Esophagus squamous epithelium (tissue), 5 donors: ENCODE measurements around the gene DLG4. TPM values are rescaled to one million over a fixed set of nuclear protein-coding genes. Genes with fewer than 3 reads are reported as not detected.
A peak's percentile ranks its signal among the peaks of the same experiment; 100 is the strongest.

Experiments used
- DNase-seq: peaks from one replicate; lab custom pipeline; 2025; lab: John Stamatoyannopoulos, UW
- H3K27ac ChIP-seq, 4 donors: fragments of 200-600 bp; sonication (generic); one replicate each; pipeline ENCODE4 v1.5.1; 2016 to 2019; ENCODE audit warnings: mild to moderate bottlenecking in 1 of 4
- H3K27me3 ChIP-seq, 4 donors: fragments of 200-600 bp; sonication (generic); 1 replicate in 3 of 4; 2 replicates in 1 of 4; pipeline versions ENCODE4 v1.5.1 to v1.6.0; 2017 to 2021; ENCODE audit warnings: antibody characterized with exemption in 1 of 4
- H3K36me3 ChIP-seq, 3 donors: fragments of 200-600 bp; sonication (generic); one replicate each; pipeline ENCODE4 v1.5.1; 2016 to 2019
- H3K4me1 ChIP-seq, 3 donors: fragments of 200-600 bp; sonication (generic); one replicate each; pipeline ENCODE4 v1.5.1; 2017 to 2019
- H3K4me3 ChIP-seq, 4 donors: fragments of 200-600 bp; sonication (generic); 1 replicate in 3 of 4; 2 replicates in 1 of 4; pipeline ENCODE4 v1.5.1; 2016 to 2019; ENCODE audit warnings: mild to moderate bottlenecking in 2 of 4, moderate library complexity in 1 of 4
- H3K9me3 ChIP-seq, 3 donors: fragments of 200-600 bp; sonication (generic); one replicate each; pipeline ENCODE4 v1.5.1; 2016 to 2019
- CTCF ChIP-seq, 6 experiments: fragments of 450-650 bp in 4 of 6; fragments of 200-600 bp in 2 of 6; sonication (generic) in 2 of 6; IDR thresholded peaks; one replicate each; pipeline ENCODE4 v1.5.1; 2016 to 2019; ENCODE audit warnings: antibody characterized with exemption in 6 of 6, mild to moderate bottlenecking in 4 of 6, moderate library complexity in 4 of 6
- POLR2A ChIP-seq, 4 donors: fragments of 450-650 bp; IDR thresholded peaks; one replicate each; pipeline ENCODE4 v1.6.1; 2017; ENCODE audit warnings: antibody characterized with exemption in 4 of 4, mild to moderate bottlenecking in 4 of 4, moderate library complexity in 3 of 4
- WGBS, 2 donors: methylation state at CpG; one replicate each; pipeline ENCODE4 v1.1.5; 2018; 5-methylcytosine and 5-hydroxymethylcytosine counted together
- intact Hi-C: fragments of 100-400 bp; cut with DNase I; formaldehyde crosslinking; loops from one replicate; pipeline ENCODE4 v1.15.0; 2022
- total RNA-seq, 4 donors: library from RNA; depleted of rRNA; stranded (reverse); fragments of >200 nt; gene quantifications; one replicate each; pipeline ENCODE4 v1.1.0, GENCODE V29; 2016
- donor health status: DM: yes; HTN: yes; CAD: no.

The DLG4 gene
- total RNA-seq, 4 donors from 2014 or later: 2.6 to 13.9 (median 6.0) TPM

GRCh38 chr17:7262192-7262934 lies 42.7 kb upstream of the DLG4 start, which contains the start of gene CLDN7:
Gene CLDN7, minus strand, starts transcription at chr17:7262478. Its CDS starts 435 bp downstream, at chr17:7262043.
- no peak for DNase-seq
- H3K27ac ChIP-seq: peak within 1 kb of the TSS; percentile 89 to 99 (median 95)
- H3K36me3 ChIP-seq: peaks cover 7 to 34% (median 10%) of the 10 kb centered on the region in 3 donors
- H3K4me3 ChIP-seq: peak within 1 kb of the TSS; percentile 58 to 84 (median 69)
- peaks cover 0 to 55% (median 4%) of the 10 kb centered on the region in 4 donors for H3K27me3 ChIP-seq
- TF ChIP-seq CTCF (IDR thresholded peaks at IDR 0.05) (peak in 2 of 6 experiments; percentile 7 to 9), POLR2A (IDR thresholded peaks at IDR 0.05) (peak in 3 of 4 donors; percentile 20 to 80 (median 69))
- no peaks in the 10 kb centered on the region for H3K9me3 ChIP-seq
- 5 to 14% methylated on average over 13 to 36 of the region's 64 CpGs for WGBS, 2 donors
- H3K4me1 ChIP-seq: peaks cover 20 to 68% (median 23%) of the 10 kb centered on the region in 3 donors
- intact Hi-C loops: no loop called here

GRCh38 chr17:7261379-7262191 lies 41.9 kb upstream of the DLG4 start:
- Histone ChIP-seq H3K9me3 (no peaks in the 10 kb centered on the region), H3K36me3 (peaks cover 10 to 41% (median 12%) of the 10 kb centered on the region in 3 donors), H3K27me3 (peaks cover 0 to 52% (median 4%) of the 10 kb centered on the region in 4 donors), H3K27ac (peak overlapping the region; percentile 89 to 99 (median 95)), H3K4me3 (peak overlapping the region; percentile 58 to 84 (median 69)), H3K4me1 (peaks cover 20 to 68% (median 23%) of the 10 kb centered on the region in 3 donors)
- DNase-seq: no peak
- 4 to 41% methylated on average over 5 to 7 of the region's 71 CpGs for WGBS, 2 donors
- no peak for TF ChIP-seq POLR2A (IDR thresholded peaks at IDR 0.05)
- TF ChIP-seq CTCF (IDR thresholded peaks at IDR 0.05): no peak
- intact Hi-C loops: no loop called here

GRCh38 chr17:7260651-7261378 lies 41.2 kb upstream of the DLG4 start:
- no peak for DNase-seq
- TF ChIP-seq CTCF (IDR thresholded peaks at IDR 0.05): no peak
- peak in 1 of 4 donors; percentile 33 for TF ChIP-seq POLR2A (IDR thresholded peaks at IDR 0.05)
- Histone ChIP-seq H3K4me3 (peak overlapping the region; percentile 58 to 84 (median 69)), H3K4me1 (peaks cover 20 to 68% (median 23%) of the 10 kb centered on the region in 3 donors), H3K27me3 (peaks cover 0 to 51% (median 4%) of the 10 kb centered on the region in 4 donors), H3K36me3 (peaks cover 10 to 49% (median 18%) of the 10 kb centered on the region in 3 donors), H3K9me3 (no peaks in the 10 kb centered on the region), H3K27ac (peak overlapping the region; percentile 89 to 99 (median 95))
- WGBS, 2 donors: 20 to 22% methylated on average over 3 to 4 of the region's 54 CpGs
- intact Hi-C loops: no loop called here

GRCh38 chr17:7260151-7260550 lies 40.5 kb upstream of the DLG4 start:
- DNase-seq: no peak
- intact Hi-C loops: no loop called here

More at GRCh38 chr17:7260151-7260550, 40.5 kb upstream of the DLG4 start:
- Histone ChIP-seq H3K4me3 (peak overlapping the region; percentile 58 to 84 (median 69)), H3K4me1 (peaks cover 20 to 67% (median 23%) of the 10 kb centered on the region in 3 donors), H3K27me3 (peaks cover 0 to 44% (median 4%) of the 10 kb centered on the region in 4 donors), H3K9me3 (no peaks in the 10 kb centered on the region), H3K27ac (peak overlapping the region; percentile 89 to 99 (median 95)), H3K36me3 (peaks cover 10 to 56% (median 24%) of the 10 kb centered on the region in 3 donors)
- TF ChIP-seq POLR2A (IDR thresholded peaks at IDR 0.05) (no peak), CTCF (IDR thresholded peaks at IDR 0.05) (no peak)
- 17 to 81% methylated on average over 1 to 4 of the region's 4 CpGs for WGBS, 2 donors
